GM03348 (cell line): ENCODE results near the gene MIA2.
A peak's percentile ranks its signal among the peaks of the same experiment; 100 is the strongest.
"Not testable (repeated sequence)": the region's sequence is repeated elsewhere in the genome, so short reads cannot be mapped to it uniquely, and the experiment has no call there.

ENCODE experiments used
- DNase-seq: peaks from one replicate; pipeline ENCODE4 v3.0.0; 2012; ENCODE audit warnings: low spot score

The MIA2 gene

GRCh38 chr14:39233680-39234326 lies at the start of gene MIA2:
Gene MIA2 (plus strand): TSS chr14:39233915. CDS start chr14:39234115, 200 bp downstream.
- DNase-seq: no peak

- no peak for DNase-seq
Observed at GRCh38 chr14:39184628-39185255, 49.0 kb upstream of the MIA2 start.

- no peak for DNase-seq
Observed at GRCh38 chr14:39185256-39186049, 48.3 kb upstream of the MIA2 start.

- no peak for DNase-seq
Observed at GRCh38 chr14:39186941-39187525, 46.7 kb upstream of the MIA2 start.

- DNase-seq: no peak
Observed at GRCh38 chr14:39203659-39204606, 29.8 kb upstream of the MIA2 start.

- not testable (repeated sequence) for DNase-seq
Observed at GRCh38 chr14:39207430-39207829, 26.3 kb upstream of the MIA2 start.

GRCh38 chr14:39211109-39211741 lies 22.5 kb upstream of the MIA2 start:
- no peak for DNase-seq

- DNase-seq: no peak
Observed at GRCh38 chr14:39212034-39212433, 21.7 kb upstream of the MIA2 start.

- DNase-seq: no peak
Observed at GRCh38 chr14:39212693-39213092, 21.0 kb upstream of the MIA2 start.

GRCh38 chr14:39217214-39217879 lies 16.4 kb upstream of the MIA2 start:
- no peak for DNase-seq

GRCh38 chr14:39218171-39218769 lies 15.4 kb upstream of the MIA2 start:
- DNase-seq: no peak

GRCh38 chr14:39219075-39219499 lies 14.6 kb upstream of the MIA2 start:
- DNase-seq: peak; percentile 37

GRCh38 chr14:39220473-39220872 lies 13.2 kb upstream of the MIA2 start:
- not testable (repeated sequence) for DNase-seq

GRCh38 chr14:39228044-39228443 lies 5.7 kb upstream of the MIA2 start:
- no peak for DNase-seq

GRCh38 chr14:39228509-39229221 lies 5.0 kb upstream of the MIA2 start:
- DNase-seq: no peak

GRCh38 chr14:39229222-39229543 lies 4.5 kb upstream of the MIA2 start:
- no peak for DNase-seq

- DNase-seq: no peak
Observed at GRCh38 chr14:39229601-39230110, 4.1 kb upstream of the MIA2 start.

- DNase-seq: no peak
Observed at GRCh38 chr14:39230416-39231035, 3.2 kb upstream of the MIA2 start.
